SK-N-SH treated with all-trans-retinoic acid at 6 μM for 48 hours (cell line): ENCODE data around the gene SCGB2B2.

ENCODE experiments used
- ARNTL ChIP-seq: fragments of 450-650 bp; formaldehyde crosslinking; IDR thresholded peaks from 2 replicates; pipeline ENCODE4 v1.5.0; 2020; ENCODE audit warnings: low read depth, mild to moderate bottlenecking, moderate library complexity, borderline replicate concordance
- BACH2 ChIP-seq: fragments of 250-450 bp; sonication (Bioruptor Pico); IDR thresholded peaks from 2 replicates; pipeline ENCODE4 v1.9.0; 2021; ENCODE audit warnings: mild to moderate bottlenecking, borderline replicate concordance
- GLIS3 ChIP-seq: fragments of 250-450 bp; sonication (Bioruptor Pico); IDR thresholded peaks from 2 replicates; pipeline ENCODE4 v1.5.0; 2020; ENCODE audit warnings: mild to moderate bottlenecking, moderate library complexity
- RARB ChIP-seq: fragments of 250-450 bp; sonication (Bioruptor Pico); IDR thresholded peaks from 2 replicates; pipeline ENCODE4 v1.8.0; 2021; ENCODE audit warnings: mild to moderate bottlenecking, moderate library complexity
- ZNF565 ChIP-seq: fragments of 450-650 bp; formaldehyde crosslinking; conservative IDR thresholded peaks from 2 replicates; pipeline ENCODE4 v1.5.0; 2020; ENCODE audit warnings: low read depth, mild to moderate bottlenecking, moderate library complexity
- TF ChIP-seq, protein P1 (sequence below): fragments of 250-450 bp; sonication (Bioruptor Pico); IDR thresholded peaks from 2 replicates; pipeline ENCODE4 v1.8.0; 2020; ENCODE audit warnings: mild to moderate bottlenecking, moderate library complexity, borderline replicate concordance

DNA sequence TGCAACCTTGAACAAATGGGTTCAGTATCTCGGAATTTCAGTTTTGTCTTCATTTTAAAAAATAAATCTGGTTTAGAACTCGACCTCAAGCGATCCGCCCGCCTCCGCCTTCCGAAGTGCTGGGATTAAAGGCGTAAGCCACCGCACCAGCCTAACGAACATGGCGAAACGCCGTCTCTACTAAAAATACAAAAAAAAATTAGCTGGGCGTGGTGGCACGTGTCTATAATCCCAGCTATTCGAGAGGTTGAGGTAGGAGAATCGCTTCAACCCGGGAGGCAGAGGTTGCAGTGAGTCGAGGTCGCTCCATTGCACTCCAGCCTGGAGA, 1.1 kb upstream of the SCGB2B2 start:
- TF ChIP-seq ARNTL (CRISPR knock-in tag) (no peak), RARB (no peak), BACH2 (no peak), GLIS3 (no peak), ZNF565 (CRISPR knock-in tag) (no peak)
- TF ChIP-seq, protein P1, sequence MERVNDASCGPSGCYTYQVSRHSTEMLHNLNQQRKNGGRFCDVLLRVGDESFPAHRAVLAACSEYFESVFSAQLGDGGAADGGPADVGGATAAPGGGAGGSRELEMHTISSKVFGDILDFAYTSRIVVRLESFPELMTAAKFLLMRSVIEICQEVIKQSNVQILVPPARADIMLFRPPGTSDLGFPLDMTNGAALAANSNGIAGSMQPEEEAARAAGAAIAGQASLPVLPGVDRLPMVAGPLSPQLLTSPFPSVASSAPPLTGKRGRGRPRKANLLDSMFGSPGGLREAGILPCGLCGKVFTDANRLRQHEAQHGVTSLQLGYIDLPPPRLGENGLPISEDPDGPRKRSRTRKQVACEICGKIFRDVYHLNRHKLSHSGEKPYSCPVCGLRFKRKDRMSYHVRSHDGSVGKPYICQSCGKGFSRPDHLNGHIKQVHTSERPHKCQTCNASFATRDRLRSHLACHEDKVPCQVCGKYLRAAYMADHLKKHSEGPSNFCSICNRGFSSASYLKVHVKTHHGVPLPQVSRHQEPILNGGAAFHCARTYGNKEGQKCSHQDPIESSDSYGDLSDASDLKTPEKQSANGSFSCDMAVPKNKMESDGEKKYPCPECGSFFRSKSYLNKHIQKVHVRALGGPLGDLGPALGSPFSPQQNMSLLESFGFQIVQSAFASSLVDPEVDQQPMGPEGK (CRISPR knock-in tag) = no peak
